GM10847 (cell line): ENCODE data around the gene FITM2.

Source experiments
- POLR2A ChIP-seq: IDR thresholded peaks from 2 replicates; pipeline ENCODE4 v1.6.1; 2011; ENCODE audit not compliant: insufficient read length; ENCODE audit errors: extremely low read depth

The FITM2 gene

DNA sequence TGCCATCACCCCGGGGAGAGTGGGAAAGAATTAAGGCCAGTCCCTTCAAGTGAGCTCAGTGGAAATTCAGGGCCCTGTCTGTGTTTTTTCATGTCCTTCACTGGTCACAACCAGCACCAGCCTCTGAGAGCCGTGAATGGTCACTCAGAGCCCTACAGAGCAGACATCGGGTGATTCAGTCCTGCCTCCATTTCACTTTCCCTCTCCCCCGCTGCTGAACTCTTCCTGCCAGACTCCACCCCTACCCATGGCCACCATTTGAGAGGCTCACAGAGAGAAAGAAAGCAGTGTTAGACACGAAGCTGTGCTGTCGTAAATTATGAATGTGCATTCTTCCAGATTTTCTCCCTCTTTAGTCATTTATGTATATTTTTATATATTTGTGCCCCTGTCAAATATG lies 31.2 kb upstream of the FITM2 start:
- TF ChIP-seq POLR2A, result no peak

DNA sequence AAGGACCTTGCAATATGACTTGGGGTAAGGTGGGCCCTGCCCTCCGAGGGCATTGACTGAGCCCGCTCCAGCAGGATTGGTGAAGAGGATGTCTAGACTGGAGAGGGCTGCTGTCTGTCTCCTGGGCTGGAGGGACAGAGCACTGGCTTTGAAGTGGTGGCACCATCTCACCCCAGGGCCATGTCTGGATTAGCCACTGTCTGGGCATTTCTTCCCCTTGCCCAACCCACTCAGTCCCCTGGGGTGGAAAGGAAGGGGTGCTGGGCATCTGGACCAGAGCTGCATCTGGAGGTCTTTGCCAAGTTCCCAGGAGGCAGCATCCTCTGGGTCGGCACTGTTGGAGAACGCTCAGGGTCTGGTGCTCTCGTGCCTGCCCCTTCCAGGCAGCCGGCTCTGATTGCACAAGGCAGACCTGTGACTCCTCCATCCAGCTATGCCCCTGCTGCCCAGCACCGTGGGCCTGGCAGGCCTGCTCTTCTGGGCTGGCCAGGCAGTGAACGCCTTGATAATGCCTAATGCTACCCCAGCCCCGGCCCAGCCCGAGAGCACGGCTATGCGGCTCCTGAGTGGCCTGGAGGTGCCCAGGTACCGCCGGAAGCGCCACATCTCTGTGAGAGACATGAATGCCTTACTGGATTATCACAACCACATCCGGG lies 25.9 kb upstream of the FITM2 start, which contains the start of gene R3HDML:
TSS of gene R3HDML (plus strand) at position 319 of the 656 bp plus-strand sequence. CDS start at position 434, 115 bp downstream.
- no peak for TF ChIP-seq POLR2A

DNA sequence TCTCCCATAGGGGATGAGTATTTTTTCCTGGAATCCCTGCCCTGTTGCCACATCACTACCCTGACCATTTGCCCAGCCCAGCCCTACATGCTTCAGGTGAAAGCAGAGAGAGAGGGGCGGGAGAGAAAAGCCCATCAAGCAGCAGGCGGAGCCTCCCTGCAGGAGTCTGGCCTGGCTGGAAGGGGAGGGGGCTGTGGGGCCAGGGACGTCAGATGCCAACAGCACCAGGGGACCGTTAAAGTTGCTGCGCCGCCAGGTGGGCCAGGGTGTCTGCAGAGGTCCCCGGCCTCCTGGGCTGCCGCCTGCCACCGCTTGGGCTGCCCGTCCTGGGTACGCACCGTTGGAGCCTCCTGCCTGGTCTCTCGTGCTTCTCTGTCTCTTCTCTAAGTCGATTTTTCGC lies 25.1 kb upstream of the FITM2 start:
- no peak for TF ChIP-seq POLR2A

- TF ChIP-seq POLR2A, result no peak
These were observed 24.7 kb upstream of the FITM2 start for GRCh38 chr20:44335675-44336074.

- TF ChIP-seq POLR2A, result no peak
These were observed 23.7 kb upstream of the FITM2 start for GRCh38 chr20:44334709-44335108.

DNA sequence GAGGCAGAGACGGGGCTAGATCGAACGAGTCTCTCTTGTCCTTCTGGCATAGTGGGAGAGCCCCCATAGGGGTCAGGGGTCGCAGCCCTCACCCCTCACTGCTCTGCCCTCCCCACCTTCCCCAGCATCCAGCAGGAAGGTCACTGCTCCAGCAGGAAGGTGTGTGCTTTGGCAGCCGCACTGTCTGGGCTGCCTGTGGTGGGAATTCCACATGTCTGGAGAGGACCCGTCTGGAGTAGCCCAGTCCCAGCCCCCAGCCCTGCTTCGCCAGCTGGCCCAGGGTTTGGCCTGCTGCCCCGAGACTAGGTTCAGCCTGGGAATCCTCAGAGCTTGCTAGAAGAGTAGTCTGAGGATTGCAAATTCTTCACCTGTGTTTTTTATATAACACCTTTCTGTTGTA lies 23.3 kb upstream of the FITM2 start:
- no peak for TF ChIP-seq POLR2A

- TF ChIP-seq POLR2A, result no peak
These were observed 20.2 kb upstream of the FITM2 start for GRCh38 chr20:44331201-44331600.

DNA sequence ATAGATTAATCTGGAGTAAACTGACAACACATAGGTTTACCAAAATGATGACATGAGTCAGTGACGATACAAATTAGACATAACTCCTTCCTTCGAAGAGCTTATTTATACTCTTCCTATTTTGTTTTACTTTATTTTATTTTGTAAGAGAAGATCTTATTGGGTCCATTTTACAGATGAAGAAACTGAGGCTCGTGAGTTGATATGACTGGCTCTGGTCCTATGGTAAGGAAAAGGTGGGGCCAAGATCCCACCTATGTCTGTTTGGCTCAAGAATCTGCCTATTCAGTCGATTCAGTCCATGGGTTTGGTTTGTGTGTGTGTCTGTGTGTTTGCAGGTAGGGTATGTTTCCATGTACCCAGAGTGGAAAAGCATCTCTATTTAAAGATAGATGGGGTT lies 17.4 kb upstream of the FITM2 start:
- no peak for TF ChIP-seq POLR2A

DNA sequence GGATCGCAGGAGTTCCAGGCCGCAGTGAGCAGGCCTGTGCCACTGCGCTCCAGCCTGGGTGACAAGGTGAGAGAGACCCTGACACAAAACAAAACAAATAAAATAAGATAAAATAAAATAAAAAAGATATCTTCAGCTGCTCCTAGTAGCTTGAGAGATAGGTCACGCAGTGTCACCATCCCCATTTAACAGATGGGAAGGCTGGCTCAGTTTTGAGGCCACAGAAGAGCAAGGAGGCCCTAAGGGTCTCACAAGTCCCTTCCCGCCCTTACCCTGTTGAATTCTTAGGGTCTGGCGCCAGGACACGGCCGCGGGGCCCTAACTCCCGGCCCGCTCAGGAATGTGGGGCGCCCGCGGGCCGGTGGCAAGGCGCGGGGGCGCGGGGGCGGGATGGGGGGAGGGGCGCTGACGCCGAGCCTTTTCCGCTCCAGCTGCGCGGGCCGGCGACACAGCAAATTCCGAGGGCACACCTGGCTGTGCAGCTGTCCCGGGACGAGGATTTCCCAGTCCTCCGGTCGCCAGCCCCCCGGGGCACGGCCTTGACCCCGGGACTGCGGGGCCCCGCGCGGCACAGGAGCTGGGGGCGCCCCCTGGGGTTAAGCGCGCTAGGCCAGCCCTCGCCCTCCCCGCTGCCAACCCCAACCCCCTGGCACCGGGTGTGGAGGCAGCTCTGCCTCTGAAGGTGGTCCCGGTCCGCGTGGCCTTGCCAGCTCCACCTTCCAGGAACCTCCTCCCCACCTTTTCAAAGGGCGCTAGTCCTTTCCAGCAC lies 15.6 kb upstream of the FITM2 start:
- no peak for TF ChIP-seq POLR2A

- no peak for TF ChIP-seq POLR2A
These were observed 13.3 kb upstream of the FITM2 start for GRCh38 chr20:44324343-44324742.

GRCh38 chr20:44319839-44320422 lies 8.9 kb upstream of the FITM2 start:
- no peak for TF ChIP-seq POLR2A

- no peak for TF ChIP-seq POLR2A
These were observed 3.9 kb upstream of the FITM2 start for GRCh38 chr20:44314870-44315269.

- TF ChIP-seq POLR2A, result no peak
These were observed 989 bp downstream of the FITM2 start for GRCh38 chr20:44309763-44310663.

GRCh38 chr20:44306927-44307326 lies 4.1 kb downstream of the FITM2 start:
- no peak for TF ChIP-seq POLR2A

GRCh38 chr20:44304383-44304782 lies 6.6 kb downstream of the FITM2 start:
- TF ChIP-seq POLR2A, result no peak
